ENCODE measurements around the gene JMY.

- TF ChIP-seq CTCF (IDR thresholded peaks at IDR 0.05) (no peak), POLR2A (IDR thresholded peaks at IDR 0.05) (no peak), POLR2AphosphoS5 (IDR thresholded peaks at IDR 0.05; ENCODE audit: insufficient read depth in 1 of 2, low read depth in 1 of 2) (no peak)
These were observed 121.5 kb downstream of the JMY start for GRCh38 chr5:79357398-79357797.
